Osteocyte (in vitro differentiated cells): Measurements from ENCODE around the gene MINDY2. TPM values are rescaled to one million over a fixed set of nuclear protein-coding genes. Genes with fewer than 3 reads are reported as not detected.

Source experiments
- DNase-seq: peaks from one replicate; pipeline ENCODE4 v3.0.0; 2021; ENCODE audit warnings: mixed read lengths; ENCODE audit not compliant: unreplicated experiment; ENCODE audit errors: extremely low spot score
- H3K27ac Mint-ChIP-seq: one replicate; pipeline ENCODE4 v1.8.0; 2021; ENCODE audit warnings: mild to moderate bottlenecking, mixed read lengths; ENCODE audit not compliant: unreplicated experiment
- H3K27me3 Mint-ChIP-seq: one replicate; pipeline ENCODE4 v1.8.0; 2021; ENCODE audit warnings: mixed read lengths; ENCODE audit not compliant: unreplicated experiment
- H3K36me3 Mint-ChIP-seq: one replicate; pipeline ENCODE4 v1.8.0; 2021; ENCODE audit warnings: mixed read lengths; ENCODE audit not compliant: unreplicated experiment
- H3K4me1 Mint-ChIP-seq: one replicate; pipeline ENCODE4 v1.8.0; 2021; ENCODE audit warnings: mixed read lengths; ENCODE audit not compliant: unreplicated experiment
- H3K4me3 Mint-ChIP-seq: one replicate; pipeline ENCODE4 v1.8.0; 2021; ENCODE audit warnings: mild to moderate bottlenecking, moderate library complexity, mixed read lengths; ENCODE audit not compliant: unreplicated experiment
- H3K9me3 Mint-ChIP-seq: one replicate; pipeline ENCODE4 v1.8.0; 2021; ENCODE audit warnings: mixed read lengths; ENCODE audit not compliant: unreplicated experiment
- total RNA-seq: library from RNA; stranded (reverse); gene quantifications from 2 replicates; pipeline ENCODE4 v1.2.1, GENCODE V29; 2021
- TF ChIP-seq, protein P1 (sequence below): fragments of 200-600 bp; sonication (generic); IDR thresholded peaks from 2 replicates; pipeline ENCODE4 v1.5.0; 2021; ENCODE audit warnings: antibody characterized with exemption, mild to moderate bottlenecking, moderate library complexity

MINDY2 gene
- total RNA-seq, 1 donor from 2014 or later: 18.6 TPM

DNA sequence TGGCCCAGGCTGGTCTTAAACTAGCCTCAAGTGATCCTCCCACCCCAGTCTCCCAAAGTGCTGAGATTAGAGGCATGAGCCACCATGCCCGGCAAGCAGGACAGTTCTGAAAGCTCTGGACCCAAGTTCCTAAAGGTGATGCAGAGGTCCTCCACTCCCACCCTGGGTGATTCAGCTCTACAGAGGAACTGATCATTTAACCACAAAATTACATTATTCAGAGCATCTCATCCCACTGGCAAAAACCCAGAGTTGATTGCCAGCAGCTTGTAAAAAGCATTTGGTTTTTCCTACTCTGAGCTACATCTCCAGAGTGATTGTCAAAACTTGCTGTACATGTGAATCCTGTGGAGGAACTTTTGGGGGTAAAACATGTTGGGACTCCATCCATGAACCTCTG, 102.2 kb downstream of the MINDY2 start:
- no peaks in the 10 kb centered on the region for H3K4me1 Mint-ChIP-seq
- TF ChIP-seq, protein P1, sequence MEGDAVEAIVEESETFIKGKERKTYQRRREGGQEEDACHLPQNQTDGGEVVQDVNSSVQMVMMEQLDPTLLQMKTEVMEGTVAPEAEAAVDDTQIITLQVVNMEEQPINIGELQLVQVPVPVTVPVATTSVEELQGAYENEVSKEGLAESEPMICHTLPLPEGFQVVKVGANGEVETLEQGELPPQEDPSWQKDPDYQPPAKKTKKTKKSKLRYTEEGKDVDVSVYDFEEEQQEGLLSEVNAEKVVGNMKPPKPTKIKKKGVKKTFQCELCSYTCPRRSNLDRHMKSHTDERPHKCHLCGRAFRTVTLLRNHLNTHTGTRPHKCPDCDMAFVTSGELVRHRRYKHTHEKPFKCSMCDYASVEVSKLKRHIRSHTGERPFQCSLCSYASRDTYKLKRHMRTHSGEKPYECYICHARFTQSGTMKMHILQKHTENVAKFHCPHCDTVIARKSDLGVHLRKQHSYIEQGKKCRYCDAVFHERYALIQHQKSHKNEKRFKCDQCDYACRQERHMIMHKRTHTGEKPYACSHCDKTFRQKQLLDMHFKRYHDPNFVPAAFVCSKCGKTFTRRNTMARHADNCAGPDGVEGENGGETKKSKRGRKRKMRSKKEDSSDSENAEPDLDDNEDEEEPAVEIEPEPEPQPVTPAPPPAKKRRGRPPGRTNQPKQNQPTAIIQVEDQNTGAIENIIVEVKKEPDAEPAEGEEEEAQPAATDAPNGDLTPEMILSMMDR: no peak
- H3K27me3 Mint-ChIP-seq: no peaks in the 10 kb centered on the region
- peaks cover 15% of the 10 kb centered on the region for H3K36me3 Mint-ChIP-seq
- DNase-seq: no peak
- H3K27ac Mint-ChIP-seq: no peak overlapping the region
- H3K4me3 Mint-ChIP-seq: no peak overlapping the region
- H3K9me3 Mint-ChIP-seq: no peaks in the 10 kb centered on the region

DNA sequence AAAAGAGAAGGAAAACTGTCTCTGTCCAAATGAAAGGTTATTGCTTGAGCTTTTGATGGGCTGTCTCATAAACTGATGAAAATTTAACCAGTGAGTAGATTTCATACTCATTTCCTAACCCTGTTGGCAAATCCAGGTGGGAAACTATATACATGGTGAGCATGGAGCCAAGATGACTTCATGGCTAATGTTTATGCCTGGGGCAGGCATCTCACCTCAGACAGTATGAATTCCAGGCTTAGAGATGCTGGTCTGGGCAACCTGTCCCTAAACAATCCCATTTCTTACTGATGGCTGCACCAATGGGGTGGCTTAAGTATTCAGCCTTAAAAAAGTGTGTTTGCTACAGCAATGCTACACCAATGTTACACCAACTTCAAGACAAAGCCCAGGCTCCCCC, 104.2 kb downstream of the MINDY2 start:
- no peaks in the 10 kb centered on the region for H3K4me1 Mint-ChIP-seq
- H3K4me3 Mint-ChIP-seq: no peak overlapping the region
- H3K36me3 Mint-ChIP-seq: peaks cover 34% of the 10 kb centered on the region
- TF ChIP-seq, protein P1: no peak
- H3K27me3 Mint-ChIP-seq: no peaks in the 10 kb centered on the region
- H3K9me3 Mint-ChIP-seq: no peaks in the 10 kb centered on the region
- DNase-seq: no peak
- no peak overlapping the region for H3K27ac Mint-ChIP-seq

DNA sequence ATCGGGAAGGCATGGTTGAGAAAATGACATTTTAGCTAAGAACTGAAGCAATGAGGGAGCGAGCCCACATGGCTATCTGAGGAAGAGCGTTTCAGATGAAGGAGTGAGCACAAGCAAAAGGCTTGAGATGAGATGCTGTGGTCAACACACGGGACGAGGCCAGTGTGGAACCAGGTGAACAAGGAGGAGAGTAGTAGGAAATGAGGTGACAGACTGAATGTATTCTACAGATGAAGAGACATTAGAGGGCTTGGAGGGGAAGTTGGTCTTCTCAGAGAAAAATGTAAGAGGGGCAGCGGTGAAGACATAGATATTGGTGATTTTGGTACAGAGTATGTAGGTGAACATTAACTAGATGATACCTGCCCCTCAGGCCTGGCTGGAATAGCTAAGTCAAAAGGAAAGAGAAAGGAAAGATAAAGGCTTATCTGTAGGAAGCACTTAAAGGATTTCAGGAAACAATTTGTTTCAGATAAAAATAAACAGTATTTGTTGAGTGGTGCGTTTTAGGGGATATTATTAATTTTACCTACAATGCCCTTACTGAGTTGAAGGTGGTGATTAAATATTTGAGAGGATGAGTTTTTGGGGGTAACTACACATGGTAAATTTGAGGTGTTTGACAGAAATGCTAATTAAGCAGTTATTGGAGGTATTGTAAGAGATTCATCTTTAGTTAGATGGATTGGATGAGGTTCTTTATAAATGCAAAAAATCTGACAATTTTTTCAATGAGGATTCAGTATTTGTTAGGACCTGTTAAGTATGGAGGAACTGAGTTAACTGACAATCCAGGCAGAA, 105.4 kb downstream of the MINDY2 start:
- peaks cover 42% of the 10 kb centered on the region for H3K36me3 Mint-ChIP-seq
- H3K27ac Mint-ChIP-seq: no peak overlapping the region

DNA sequence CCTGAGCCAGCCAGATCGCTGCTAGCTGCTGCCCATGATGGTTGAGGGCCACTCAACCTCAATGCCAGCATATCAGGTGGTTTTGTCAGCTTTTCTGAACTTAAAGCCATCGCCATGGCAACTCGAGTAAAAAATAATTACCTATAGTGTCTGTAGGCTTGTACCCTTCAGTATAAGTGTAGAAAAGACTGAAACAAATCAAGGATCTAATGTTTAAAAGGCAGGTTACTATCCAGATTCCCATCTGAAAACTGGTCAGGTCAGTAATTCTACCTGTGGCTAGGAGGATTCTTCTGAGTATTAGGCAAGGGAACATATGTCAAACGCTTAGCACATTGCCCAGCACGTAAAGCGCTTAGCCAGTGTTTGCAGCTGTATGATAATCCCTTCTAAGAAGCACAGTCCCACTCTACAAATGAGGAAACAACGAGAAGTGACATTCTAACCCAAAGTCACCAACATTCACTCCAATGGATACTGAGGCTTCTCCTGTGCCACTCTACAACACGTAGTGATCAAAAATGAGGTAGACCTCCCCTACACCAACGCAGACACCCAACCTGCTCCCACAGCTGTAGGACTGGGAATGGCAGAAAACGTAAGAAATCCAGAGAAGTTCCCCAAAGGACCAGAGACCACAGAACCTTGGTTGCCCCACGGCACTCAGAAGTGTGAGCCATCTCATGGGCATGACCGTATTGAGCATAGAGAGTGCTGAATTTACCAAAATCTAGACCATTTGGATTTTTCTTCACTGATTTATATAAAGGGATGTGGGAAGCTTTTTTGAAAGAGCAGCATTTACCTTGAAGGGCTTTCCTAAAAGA, 107.1 kb downstream of the MINDY2 start:
- no peak overlapping the region for H3K27ac Mint-ChIP-seq
- peaks cover 55% of the 10 kb centered on the region for H3K36me3 Mint-ChIP-seq
- H3K4me3 Mint-ChIP-seq: no peak overlapping the region
- TF ChIP-seq, protein P1: no peak
- no peaks in the 10 kb centered on the region for H3K27me3 Mint-ChIP-seq
- H3K4me1 Mint-ChIP-seq: no peaks in the 10 kb centered on the region
- DNase-seq: no peak
- H3K9me3 Mint-ChIP-seq: no peaks in the 10 kb centered on the region

More for the DNA sequence above, 105.4 kb downstream of the MINDY2 start:
- Mint-ChIP-seq H3K9me3 (no peaks in the 10 kb centered on the region), H3K4me1 (no peaks in the 10 kb centered on the region), H3K27me3 (no peaks in the 10 kb centered on the region), H3K4me3 (no peak overlapping the region)
- DNase-seq: no peak
- TF ChIP-seq, protein P1: no peak

DNA sequence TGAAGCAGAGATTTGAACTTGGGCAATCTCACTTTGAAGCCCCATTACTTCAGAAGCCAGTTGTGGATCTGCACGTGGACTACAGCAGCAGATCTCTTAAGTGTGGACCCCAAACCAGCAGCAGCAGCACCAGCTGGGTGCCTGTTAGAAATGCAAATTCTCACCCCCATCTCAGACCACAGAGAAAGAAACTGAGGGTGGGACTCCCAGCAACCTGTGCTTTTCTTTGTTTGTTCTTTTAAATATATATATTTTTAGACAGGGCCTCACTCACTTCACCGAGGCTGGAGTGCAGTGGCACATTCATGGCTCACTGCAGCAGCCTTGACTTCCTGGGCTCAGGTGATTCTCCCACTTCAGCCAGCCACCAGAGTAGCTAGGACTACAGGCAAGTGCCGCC, 109.2 kb downstream of the MINDY2 start:
- TF ChIP-seq, protein P1: no peak
- H3K36me3 Mint-ChIP-seq: peaks cover 68% of the 10 kb centered on the region
- no peak for DNase-seq
- no peaks in the 10 kb centered on the region for H3K27me3 Mint-ChIP-seq
- H3K27ac Mint-ChIP-seq: no peak overlapping the region
- no peaks in the 10 kb centered on the region for H3K9me3 Mint-ChIP-seq
- H3K4me1 Mint-ChIP-seq: no peaks in the 10 kb centered on the region
- H3K4me3 Mint-ChIP-seq: no peak overlapping the region
